ENCODE measurements around the gene TAS1R1.

The TAS1R1 gene

GRCh38 chr1:6569033-6569432 is 13.9 kb downstream of the TAS1R1 start:
- Histone ChIP-seq H3K4me1 (ENCODE audit: insufficient read depth, low read length) (no peaks in the 10 kb centered on the region), H3K9me3 (ENCODE audit: low read length) (peaks cover 6% of the 10 kb centered on the region), H2AFZ (ENCODE audit: low read depth, low read length) (no peak overlapping the region), H3K27me3 (ENCODE audit: insufficient read depth, low read length) (peaks cover 28% of the 10 kb centered on the region), H3K4me3 (ENCODE audit: low read length) (no peak overlapping the region), H3K36me3 (ENCODE audit: insufficient read depth, low read length) (no peaks in the 10 kb centered on the region)

DNA sequence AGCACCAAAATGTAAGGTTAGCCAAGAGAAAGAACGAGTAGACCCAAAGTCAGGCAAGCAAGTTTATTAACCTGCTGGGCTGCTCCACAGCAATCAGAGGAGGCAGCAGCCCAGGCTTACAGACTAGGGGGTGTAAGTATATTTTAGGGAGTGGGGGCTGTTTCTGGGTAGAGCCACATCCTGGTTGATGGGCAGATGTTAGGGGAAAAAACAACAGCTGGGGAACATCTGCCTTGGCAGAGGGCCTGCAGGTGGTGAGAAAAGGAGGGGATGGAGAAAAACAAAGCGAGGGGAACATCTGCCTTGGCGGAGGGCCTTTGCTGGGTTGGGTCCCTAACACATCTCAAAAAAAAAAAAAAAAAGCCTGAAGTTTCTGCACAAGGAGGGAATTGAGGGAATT is 15.0 kb downstream of the TAS1R1 start:
- Histone ChIP-seq H3K4me1 (ENCODE audit: insufficient read depth, low read length) (no peaks in the 10 kb centered on the region), H3K9me3 (ENCODE audit: low read length) (peaks cover 6% of the 10 kb centered on the region), H3K36me3 (ENCODE audit: insufficient read depth, low read length) (no peaks in the 10 kb centered on the region), H3K4me3 (ENCODE audit: low read length) (no peak overlapping the region), H3K27me3 (ENCODE audit: insufficient read depth, low read length) (peaks cover 17% of the 10 kb centered on the region), H2AFZ (ENCODE audit: low read depth, low read length) (no peak overlapping the region)

DNA sequence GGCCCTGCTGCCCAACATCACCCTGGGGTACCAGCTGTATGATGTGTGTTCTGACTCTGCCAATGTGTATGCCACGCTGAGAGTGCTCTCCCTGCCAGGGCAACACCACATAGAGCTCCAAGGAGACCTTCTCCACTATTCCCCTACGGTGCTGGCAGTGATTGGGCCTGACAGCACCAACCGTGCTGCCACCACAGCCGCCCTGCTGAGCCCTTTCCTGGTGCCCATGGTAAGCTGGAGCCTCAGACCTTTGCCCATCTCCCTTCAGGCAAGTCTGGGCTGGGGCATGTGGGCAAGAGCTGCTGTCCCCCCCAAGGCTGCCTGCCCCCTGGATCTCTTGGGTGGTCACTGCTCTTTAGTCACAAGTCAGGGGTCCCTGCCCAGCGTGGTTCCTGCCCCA is 15.9 kb downstream of the TAS1R1 start:
- H3K27me3 ChIP-seq (ENCODE audit: insufficient read depth, low read length): peaks cover 15% of the 10 kb centered on the region
- no peak overlapping the region for H3K4me3 ChIP-seq (ENCODE audit: low read length)
- no peaks in the 10 kb centered on the region for H3K36me3 ChIP-seq (ENCODE audit: insufficient read depth, low read length)
- no peak overlapping the region for H2AFZ ChIP-seq (ENCODE audit: low read depth, low read length)
- no peaks in the 10 kb centered on the region for H3K4me1 ChIP-seq (ENCODE audit: insufficient read depth, low read length)
- peaks cover 2% of the 10 kb centered on the region for H3K9me3 ChIP-seq (ENCODE audit: low read length)

- Histone ChIP-seq H3K27me3 (ENCODE audit: insufficient read depth, low read length) (peaks cover 15% of the 10 kb centered on the region), H2AFZ (ENCODE audit: low read depth, low read length) (no peak overlapping the region), H3K36me3 (ENCODE audit: insufficient read depth, low read length) (no peaks in the 10 kb centered on the region), H3K9me3 (ENCODE audit: low read length) (peaks cover 2% of the 10 kb centered on the region), H3K4me1 (ENCODE audit: insufficient read depth, low read length) (peaks cover 2% of the 10 kb centered on the region), H3K4me3 (ENCODE audit: low read length) (no peak overlapping the region)
Observed at GRCh38 chr1:6572653-6573383, 17.7 kb downstream of the TAS1R1 start.

GRCh38 chr1:6574025-6574620 is 19.0 kb downstream of the TAS1R1 start:
- H3K4me1 ChIP-seq (ENCODE audit: insufficient read depth, low read length): peaks cover 15% of the 10 kb centered on the region
- H3K4me3 ChIP-seq (ENCODE audit: low read length): no peak overlapping the region
- H3K36me3 ChIP-seq (ENCODE audit: insufficient read depth, low read length): no peaks in the 10 kb centered on the region
- peaks cover 14% of the 10 kb centered on the region for H3K27me3 ChIP-seq (ENCODE audit: insufficient read depth, low read length)
- no peak overlapping the region for H2AFZ ChIP-seq (ENCODE audit: low read depth, low read length)
- no peaks in the 10 kb centered on the region for H3K9me3 ChIP-seq (ENCODE audit: low read length)

GRCh38 chr1:6574818-6575217 is 19.7 kb downstream of the TAS1R1 start:
- peaks cover 10% of the 10 kb centered on the region for H3K27me3 ChIP-seq (ENCODE audit: insufficient read depth, low read length)
- no peak overlapping the region for H2AFZ ChIP-seq (ENCODE audit: low read depth, low read length)
- no peak overlapping the region for H3K4me3 ChIP-seq (ENCODE audit: low read length)
- H3K4me1 ChIP-seq (ENCODE audit: insufficient read depth, low read length): peaks cover 19% of the 10 kb centered on the region
- H3K36me3 ChIP-seq (ENCODE audit: insufficient read depth, low read length): no peaks in the 10 kb centered on the region
- H3K9me3 ChIP-seq (ENCODE audit: low read length): no peaks in the 10 kb centered on the region

DNA sequence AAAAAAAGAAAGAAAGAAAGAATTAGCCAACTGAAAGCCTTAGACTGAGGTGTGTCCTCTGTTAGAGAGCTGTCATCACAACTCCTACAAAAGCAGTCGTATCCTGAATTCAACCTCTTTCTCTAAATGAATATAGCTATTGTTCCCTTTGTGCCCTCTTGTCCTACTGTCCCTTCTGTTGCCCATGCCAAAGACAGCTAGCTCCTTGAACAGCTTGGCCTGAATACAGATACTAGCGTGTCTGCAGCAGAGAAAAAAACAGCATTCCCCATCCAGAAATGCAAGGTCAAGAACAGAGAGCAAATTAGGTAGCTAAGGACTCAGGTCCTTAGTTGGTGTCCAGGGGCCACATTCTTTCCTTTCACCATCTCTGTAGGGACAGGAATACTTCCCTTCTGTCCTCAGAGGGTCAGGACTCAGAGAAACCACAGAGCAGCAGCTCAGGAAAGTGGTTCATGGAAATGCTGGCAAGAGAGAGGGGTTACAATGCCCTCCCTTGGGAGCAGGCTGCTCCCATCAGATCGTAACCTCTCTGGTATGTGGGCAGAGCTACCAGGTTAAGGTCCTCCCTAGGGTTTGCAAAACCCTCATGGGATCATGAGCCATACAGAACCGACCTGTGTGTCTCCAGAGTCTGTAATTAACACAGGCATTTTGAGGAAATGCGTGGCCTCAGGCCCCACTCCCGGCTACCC is 22.9 kb downstream of the TAS1R1 start:
- no peak overlapping the region for H3K4me3 ChIP-seq (ENCODE audit: low read length)
- no peak overlapping the region for H2AFZ ChIP-seq (ENCODE audit: low read depth, low read length)
- no peaks in the 10 kb centered on the region for H3K9me3 ChIP-seq (ENCODE audit: low read length)
- peaks cover 4% of the 10 kb centered on the region for H3K36me3 ChIP-seq (ENCODE audit: insufficient read depth, low read length)
- H3K27me3 ChIP-seq (ENCODE audit: insufficient read depth, low read length): no peaks in the 10 kb centered on the region
- peaks cover 30% of the 10 kb centered on the region for H3K4me1 ChIP-seq (ENCODE audit: insufficient read depth, low read length)

DNA sequence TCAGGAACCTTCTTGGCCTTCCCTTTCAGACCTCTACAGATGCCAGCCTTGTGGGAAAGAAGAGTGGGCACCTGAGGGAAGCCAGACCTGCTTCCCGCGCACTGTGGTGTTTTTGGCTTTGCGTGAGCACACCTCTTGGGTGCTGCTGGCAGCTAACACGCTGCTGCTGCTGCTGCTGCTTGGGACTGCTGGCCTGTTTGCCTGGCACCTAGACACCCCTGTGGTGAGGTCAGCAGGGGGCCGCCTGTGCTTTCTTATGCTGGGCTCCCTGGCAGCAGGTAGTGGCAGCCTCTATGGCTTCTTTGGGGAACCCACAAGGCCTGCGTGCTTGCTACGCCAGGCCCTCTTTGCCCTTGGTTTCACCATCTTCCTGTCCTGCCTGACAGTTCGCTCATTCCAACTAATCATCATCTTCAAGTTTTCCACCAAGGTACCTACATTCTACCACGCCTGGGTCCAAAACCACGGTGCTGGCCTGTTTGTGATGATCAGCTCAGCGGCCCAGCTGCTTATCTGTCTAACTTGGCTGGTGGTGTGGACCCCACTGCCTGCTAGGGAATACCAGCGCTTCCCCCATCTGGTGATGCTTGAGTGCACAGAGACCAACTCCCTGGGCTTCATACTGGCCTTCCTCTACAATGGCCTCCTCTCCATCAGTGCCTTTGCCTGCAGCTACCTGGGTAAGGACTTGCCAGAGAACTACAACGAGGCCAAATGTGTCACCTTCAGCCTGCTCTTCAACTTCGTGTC is 23.7 kb downstream of the TAS1R1 start:
- Histone ChIP-seq H3K4me3 (ENCODE audit: low read length) (peak overlapping the region; percentile 60), H3K36me3 (ENCODE audit: insufficient read depth, low read length) (peaks cover 4% of the 10 kb centered on the region), H2AFZ (ENCODE audit: low read depth, low read length) (no peak overlapping the region), H3K9me3 (ENCODE audit: low read length) (no peaks in the 10 kb centered on the region), H3K4me1 (ENCODE audit: insufficient read depth, low read length) (peaks cover 30% of the 10 kb centered on the region), H3K27me3 (ENCODE audit: insufficient read depth, low read length) (no peaks in the 10 kb centered on the region)

DNA sequence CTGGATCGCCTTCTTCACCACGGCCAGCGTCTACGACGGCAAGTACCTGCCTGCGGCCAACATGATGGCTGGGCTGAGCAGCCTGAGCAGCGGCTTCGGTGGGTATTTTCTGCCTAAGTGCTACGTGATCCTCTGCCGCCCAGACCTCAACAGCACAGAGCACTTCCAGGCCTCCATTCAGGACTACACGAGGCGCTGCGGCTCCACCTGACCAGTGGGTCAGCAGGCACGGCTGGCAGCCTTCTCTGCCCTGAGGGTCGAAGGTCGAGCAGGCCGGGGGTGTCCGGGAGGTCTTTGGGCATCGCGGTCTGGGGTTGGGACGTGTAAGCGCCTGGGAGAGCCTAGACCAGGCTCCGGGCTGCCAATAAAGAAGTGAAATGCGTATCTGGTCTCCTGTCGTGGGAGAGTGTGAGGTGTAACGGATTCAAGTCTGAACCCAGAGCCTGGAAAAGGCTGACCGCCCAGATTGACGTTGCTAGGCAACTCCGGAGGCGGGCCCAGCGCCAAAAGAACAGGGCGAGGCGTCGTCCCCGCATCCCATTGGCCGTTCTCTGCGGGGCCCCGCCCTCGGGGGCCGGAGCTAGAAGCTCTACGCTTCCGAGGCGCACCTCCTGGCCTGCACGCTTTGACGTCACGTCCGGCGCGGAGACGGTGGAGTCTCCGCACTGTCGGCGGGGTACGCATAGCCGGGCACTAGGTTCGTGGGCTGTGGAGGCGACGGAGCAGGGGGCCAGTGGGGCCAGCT is 24.4 kb downstream of the TAS1R1 start, which contains the start of gene ZBTB48:
ZBTB48 (plus strand) TSS at position 621 of the 745 bp plus-strand sequence. CDS start 616 bp downstream, outside the sequence.
- H3K4me3 ChIP-seq (ENCODE audit: low read length): peak within 1 kb of the TSS; percentile 60
- peaks cover 30% of the 10 kb centered on the region for H3K4me1 ChIP-seq (ENCODE audit: insufficient read depth, low read length)
- peaks cover 4% of the 10 kb centered on the region for H3K36me3 ChIP-seq (ENCODE audit: insufficient read depth, low read length)
- no peaks in the 10 kb centered on the region for H3K27me3 ChIP-seq (ENCODE audit: insufficient read depth, low read length)
- H2AFZ ChIP-seq (ENCODE audit: low read depth, low read length): no peak within 1 kb of the TSS
- H3K9me3 ChIP-seq (ENCODE audit: low read length): no peaks in the 10 kb centered on the region

- Histone ChIP-seq H3K9me3 (ENCODE audit: low read length) (no peaks in the 10 kb centered on the region), H3K36me3 (ENCODE audit: insufficient read depth, low read length) (peaks cover 4% of the 10 kb centered on the region), H2AFZ (ENCODE audit: low read depth, low read length) (no peak overlapping the region), H3K4me1 (ENCODE audit: insufficient read depth, low read length) (peaks cover 30% of the 10 kb centered on the region), H3K4me3 (ENCODE audit: low read length) (peak overlapping the region; percentile 60), H3K27me3 (ENCODE audit: insufficient read depth, low read length) (no peaks in the 10 kb centered on the region)
Observed at GRCh38 chr1:6580119-6580592, 25.0 kb downstream of the TAS1R1 start.

DNA sequence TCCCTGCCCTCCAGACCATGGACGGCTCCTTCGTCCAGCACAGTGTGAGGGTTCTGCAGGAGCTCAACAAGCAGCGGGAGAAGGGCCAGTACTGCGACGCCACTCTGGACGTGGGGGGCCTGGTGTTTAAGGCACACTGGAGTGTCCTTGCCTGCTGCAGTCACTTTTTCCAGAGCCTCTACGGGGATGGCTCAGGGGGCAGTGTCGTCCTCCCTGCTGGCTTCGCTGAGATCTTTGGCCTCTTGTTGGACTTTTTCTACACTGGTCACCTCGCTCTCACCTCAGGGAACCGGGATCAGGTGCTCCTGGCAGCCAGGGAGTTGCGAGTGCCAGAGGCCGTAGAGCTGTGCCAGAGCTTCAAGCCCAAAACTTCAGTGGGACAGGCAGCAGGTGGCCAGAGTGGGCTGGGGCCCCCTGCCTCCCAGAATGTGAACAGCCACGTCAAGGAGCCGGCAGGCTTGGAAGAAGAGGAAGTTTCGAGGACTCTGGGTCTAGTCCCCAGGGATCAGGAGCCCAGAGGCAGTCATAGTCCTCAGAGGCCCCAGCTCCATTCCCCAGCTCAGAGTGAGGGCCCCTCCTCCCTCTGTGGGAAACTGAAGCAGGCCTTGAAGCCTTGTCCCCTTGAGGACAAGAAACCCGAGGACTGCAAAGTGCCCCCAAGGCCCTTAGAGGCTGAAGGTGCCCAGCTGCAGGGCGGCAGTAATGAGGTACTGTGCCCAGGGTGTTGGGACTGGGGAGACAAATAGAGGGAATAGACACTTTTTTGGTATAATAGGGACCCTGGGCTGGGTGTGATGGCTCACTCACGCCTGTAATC is 25.7 kb downstream of the TAS1R1 start:
- peaks cover 30% of the 10 kb centered on the region for H3K4me1 ChIP-seq (ENCODE audit: insufficient read depth, low read length)
- H3K4me3 ChIP-seq (ENCODE audit: low read length): peak overlapping the region; percentile 60
- no peak overlapping the region for H2AFZ ChIP-seq (ENCODE audit: low read depth, low read length)
- H3K9me3 ChIP-seq (ENCODE audit: low read length): no peaks in the 10 kb centered on the region
- H3K27me3 ChIP-seq (ENCODE audit: insufficient read depth, low read length): no peaks in the 10 kb centered on the region
- H3K36me3 ChIP-seq (ENCODE audit: insufficient read depth, low read length): peaks cover 4% of the 10 kb centered on the region
